Measurements from ENCODE around the gene FYB2.
A peak's percentile ranks its signal among the peaks of the same experiment; 100 is the strongest.

FYB2 gene

GRCh38 chr1:56827711-56828110 is 8.5 kb upstream of the FYB2 start:
- no peak for DNase-seq (ENCODE audit: low read depth)
- no peak overlapping the region for H3K4me3 ChIP-seq (ENCODE audit: control insufficient read depth, low read depth, low read length)
- no peak for TF ChIP-seq CTCF (conservative IDR thresholded peaks at IDR 0.05; ENCODE audit: control insufficient read depth, insufficient read depth, low read depth, low read length)

- no peak for TF ChIP-seq CTCF (conservative IDR thresholded peaks at IDR 0.05; ENCODE audit: control insufficient read depth, insufficient read depth, low read depth, low read length)
- no peak overlapping the region for H3K4me3 ChIP-seq (ENCODE audit: control insufficient read depth, low read depth, low read length)
- no peak for DNase-seq (ENCODE audit: low read depth)
Measured at GRCh38 chr1:56825436-56825835, 6.2 kb upstream of the FYB2 start.

GRCh38 chr1:56824938-56825337 is 5.7 kb upstream of the FYB2 start:
- DNase-seq (ENCODE audit: low read depth): no peak
- no peak for TF ChIP-seq CTCF (conservative IDR thresholded peaks at IDR 0.05; ENCODE audit: control insufficient read depth, insufficient read depth, low read depth, low read length)
- H3K4me3 ChIP-seq (ENCODE audit: control insufficient read depth, low read depth, low read length): no peak overlapping the region

- DNase-seq (ENCODE audit: low read depth): no peak
- no peak overlapping the region for H3K4me3 ChIP-seq (ENCODE audit: control insufficient read depth, low read depth, low read length)
- no peak for TF ChIP-seq CTCF (conservative IDR thresholded peaks at IDR 0.05; ENCODE audit: control insufficient read depth, insufficient read depth, low read depth, low read length)
Measured at GRCh38 chr1:56824271-56824670, 5.1 kb upstream of the FYB2 start.

- no peak for DNase-seq (ENCODE audit: low read depth)
- TF ChIP-seq CTCF (conservative IDR thresholded peaks at IDR 0.05; ENCODE audit: control insufficient read depth, insufficient read depth, low read depth, low read length): no peak
- no peak overlapping the region for H3K4me3 ChIP-seq (ENCODE audit: control insufficient read depth, low read depth, low read length)
Measured at GRCh38 chr1:56821462-56821797, 2.2 kb upstream of the FYB2 start.

GRCh38 chr1:56820755-56821461 is 1.7 kb upstream of the FYB2 start:
- no peak overlapping the region for H3K4me3 ChIP-seq (ENCODE audit: control insufficient read depth, low read depth, low read length)
- peak; percentile 76 for DNase-seq (ENCODE audit: low read depth)
- peak; percentile 98 for TF ChIP-seq CTCF (conservative IDR thresholded peaks at IDR 0.05; ENCODE audit: control insufficient read depth, insufficient read depth, low read depth, low read length)

Measured in fibroblast of mammary gland (primary cell).